Choroid plexus epithelial cell (primary cell): ENCODE measurements around the gene MRPL42.

Experiments
- DNase-seq: peaks from one replicate; pipeline ENCODE4 v3.0.0-alpha.2; 2010; ENCODE audit warnings: low read depth
- H3K4me3 ChIP-seq: 2 replicates; pipeline ENCODE4 v1.5.1; 2011; ENCODE audit warnings: low read depth, mild to moderate bottlenecking, control low read depth, low read length, moderate library complexity
- CTCF ChIP-seq: conservative IDR thresholded peaks from 2 replicates; pipeline ENCODE4 v1.5.1; 2011; ENCODE audit warnings: low read depth, mild to moderate bottlenecking, control low read depth, inconsistent platforms, low read length, moderate library complexity

Gene MRPL42

GRCh38 chr12:93448796-93449195, 18.5 kb upstream of the MRPL42 start:
- no peak for TF ChIP-seq CTCF
- H3K4me3 ChIP-seq = no peak overlapping the region
- DNase-seq = no peak

- H3K4me3 ChIP-seq = no peak overlapping the region
- no peak for DNase-seq
- TF ChIP-seq CTCF = no peak
Observed at GRCh38 chr12:93449277-93449676, 18.0 kb upstream of the MRPL42 start.

- no peak overlapping the region for H3K4me3 ChIP-seq
- TF ChIP-seq CTCF = no peak
- no peak for DNase-seq
Observed at GRCh38 chr12:93451423-93452158, 15.7 kb upstream of the MRPL42 start.

- peak; percentile 35 for DNase-seq
- TF ChIP-seq CTCF = no peak
- no peak overlapping the region for H3K4me3 ChIP-seq
Observed at GRCh38 chr12:93453633-93454032, 13.7 kb upstream of the MRPL42 start.

GRCh38 chr12:93456077-93456476, 11.2 kb upstream of the MRPL42 start:
- no peak for TF ChIP-seq CTCF

GRCh38 chr12:93459097-93459496, 8.2 kb upstream of the MRPL42 start:
- H3K4me3 ChIP-seq = no peak overlapping the region
- TF ChIP-seq CTCF = no peak
- DNase-seq = no peak

More at GRCh38 chr12:93456077-93456476, 11.2 kb upstream of the MRPL42 start:
- no peak for DNase-seq
- H3K4me3 ChIP-seq = no peak overlapping the region

- no peak for TF ChIP-seq CTCF
- DNase-seq = no peak
- no peak overlapping the region for H3K4me3 ChIP-seq
Observed at GRCh38 chr12:93460003-93460402, 7.3 kb upstream of the MRPL42 start.
